Transverse colon (tissue), 4 donors: ENCODE measurements around the gene MAP3K3. TPM values are rescaled to one million over a fixed set of nuclear protein-coding genes. Genes with fewer than 3 reads are reported as not detected.
A peak's percentile ranks its signal among the peaks of the same experiment; 100 is the strongest.

ENCODE experiments used
- DNase-seq: peaks from one replicate; pipeline ENCODE4 v3.0.0-alpha.2; 2019
- H3K27ac ChIP-seq, 4 donors: fragments of 200-600 bp; sonication (generic); 2 replicates each; pipeline ENCODE4 v1.5.1; 2016 to 2018; ENCODE audit warnings: inconsistent platforms in 4 of 4
- H3K27me3 ChIP-seq: fragments of 200-600 bp; sonication (generic); 2 replicates; pipeline ENCODE4 v1.5.1; 2017; ENCODE audit warnings: inconsistent platforms
- H3K36me3 ChIP-seq, 4 donors: fragments of 200-600 bp; sonication (generic); 2 replicates each; pipeline ENCODE4 v1.5.1; 2017 to 2019; ENCODE audit warnings: inconsistent platforms in 4 of 4
- H3K4me1 ChIP-seq, 4 donors: fragments of 200-600 bp; sonication (generic); 2 replicates each; pipeline ENCODE4 v1.5.1; 2017 to 2020; ENCODE audit warnings: inconsistent platforms in 4 of 4
- H3K4me3 ChIP-seq, 4 donors: fragments of 200-600 bp; sonication (generic); 1 replicate in 1 of 4; 2 replicates in 3 of 4; pipeline versions ENCODE4 v1.5.1 to v1.6.1; 2017 to 2019; ENCODE audit warnings: inconsistent platforms in 4 of 4
- H3K9me3 ChIP-seq, 2 donors: fragments of 200-600 bp; sonication (generic); 2 replicates each; pipeline ENCODE4 v1.5.1; 2017 to 2019; ENCODE audit warnings: inconsistent platforms in 2 of 2
- EP300 ChIP-seq: sonication (generic); formaldehyde crosslinking; IDR thresholded peaks from one replicate; pipeline ENCODE4 v1.6.1; 2017; ENCODE audit warnings: antibody characterized with exemption, low read depth
- POLR2A ChIP-seq: fragments of 450-650 bp; IDR thresholded peaks from one replicate; pipeline ENCODE4 v1.6.1; 2016; ENCODE audit warnings: antibody characterized with exemption, mild to moderate bottlenecking, moderate library complexity
- POLR2AphosphoS5 ChIP-seq, 3 donors: sonication (generic); formaldehyde crosslinking; IDR thresholded peaks; one replicate each; pipeline ENCODE4 v1.6.1; 2016; ENCODE audit warnings: antibody characterized with exemption in 3 of 3
- WGBS, 2 donors: methylation state at CpG; one replicate each; pipeline ENCODE4 v1.1.5; 2018; ENCODE audit warnings: low coverage in 1 of 2; 5-methylcytosine and 5-hydroxymethylcytosine counted together
- in situ Hi-C, 4 donors: fragments of 200-750 bp; cut with MboI; loops; one replicate each; pipeline versions ENCODE4 v1.15.0 to v1.15.1; 2017; ENCODE audit warnings: low sequenced_read_pairs in 3 of 4, low pct_ligation_motif_present in 1 of 4, low pct_unique_long_range_greater_than_20kb in 1 of 4
- intact Hi-C: fragments of 100-400 bp; cut with DNase I; formaldehyde crosslinking; loops from one replicate; pipeline ENCODE4 v1.15.1; 2023; ENCODE audit warnings: low total_unique reads
- small RNA-seq, 4 donors: library from RNA; depleted of rRNA; stranded (forward); fragments of <200 nt; gene quantifications; one replicate each; pipeline ENCODE3, GENCODE V24; 2016
- total RNA-seq, 4 donors: library from RNA; depleted of rRNA; stranded (reverse); fragments of >200 nt; gene quantifications; one replicate each; pipeline ENCODE4 v1.1.0, GENCODE V29; 2016
- TF ChIP-seq, protein P1 (sequence below), 5 experiments: fragments of 200-600 bp in 3 of 5; fragments of 450-650 bp in 2 of 5; sonication (generic) in 3 of 5; IDR thresholded peaks; 1 replicate in 2 of 5; 2 replicates in 3 of 5; pipeline ENCODE4 v1.5.1; 2016 to 2017; ENCODE audit warnings: antibody characterized with exemption in 5 of 5, inconsistent platforms in 3 of 5, mild to moderate bottlenecking in 2 of 5, moderate library complexity in 1 of 5

The MAP3K3 gene
- total RNA-seq, 4 donors from 2014 or later, result 15.7 to 32.1 (median 24.7) TPM

DNA sequence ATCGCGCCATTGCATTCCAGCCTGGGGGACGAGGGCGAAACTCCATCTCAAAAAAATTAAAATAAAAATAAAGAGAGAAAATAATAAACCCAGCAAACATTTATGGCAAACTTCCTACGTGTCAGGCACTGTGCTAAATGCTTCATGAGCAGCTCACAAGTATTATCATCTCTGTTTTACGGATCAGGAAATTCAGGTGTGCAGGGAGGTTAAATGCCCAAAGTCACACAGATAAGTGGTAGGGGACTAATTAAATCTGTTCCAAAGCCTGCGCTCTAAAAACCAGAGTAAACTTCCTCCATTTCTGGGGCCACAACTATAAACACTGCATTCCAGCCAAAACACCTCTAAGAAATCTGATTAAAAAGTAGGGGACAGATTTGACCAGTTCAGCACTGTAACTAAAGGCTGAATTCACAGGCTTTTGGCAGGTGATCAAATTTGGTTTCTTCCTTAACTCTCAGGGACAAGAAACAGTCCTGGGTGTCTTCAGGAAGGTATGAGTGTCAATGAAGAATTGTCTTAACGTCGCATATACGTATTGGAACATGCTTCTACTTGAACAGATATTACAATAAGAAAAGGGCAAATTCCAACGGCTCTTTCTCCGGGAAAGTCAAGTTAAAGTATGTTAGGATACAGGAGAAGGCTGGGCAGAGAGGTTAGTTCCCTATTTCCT is 118.4 kb downstream of the MAP3K3 start:
- 29 to 46% methylated on average over 10 to 12 of the region's 12 CpGs for WGBS, 2 donors
- intact Hi-C loops (no loop called here), in situ Hi-C loops (no loop called here)
- no peak for DNase-seq
- peaks cover 0 to 3% (median under 1%) of the 10 kb centered on the region in 4 donors for H3K36me3 ChIP-seq
- H3K27me3 ChIP-seq, result no peaks in the 10 kb centered on the region
- H3K27ac ChIP-seq, result peak overlapping the region; percentile 97 to 100 (median 99)
- peaks cover 0 to 18% (median 7%) of the 10 kb centered on the region in 4 donors for H3K4me1 ChIP-seq
- H3K9me3 ChIP-seq, result no peaks in the 10 kb centered on the region
- peak overlapping the region; percentile 77 to 99 (median 86) for H3K4me3 ChIP-seq
- TF ChIP-seq EP300, result no peak
- TF ChIP-seq, protein P1, sequence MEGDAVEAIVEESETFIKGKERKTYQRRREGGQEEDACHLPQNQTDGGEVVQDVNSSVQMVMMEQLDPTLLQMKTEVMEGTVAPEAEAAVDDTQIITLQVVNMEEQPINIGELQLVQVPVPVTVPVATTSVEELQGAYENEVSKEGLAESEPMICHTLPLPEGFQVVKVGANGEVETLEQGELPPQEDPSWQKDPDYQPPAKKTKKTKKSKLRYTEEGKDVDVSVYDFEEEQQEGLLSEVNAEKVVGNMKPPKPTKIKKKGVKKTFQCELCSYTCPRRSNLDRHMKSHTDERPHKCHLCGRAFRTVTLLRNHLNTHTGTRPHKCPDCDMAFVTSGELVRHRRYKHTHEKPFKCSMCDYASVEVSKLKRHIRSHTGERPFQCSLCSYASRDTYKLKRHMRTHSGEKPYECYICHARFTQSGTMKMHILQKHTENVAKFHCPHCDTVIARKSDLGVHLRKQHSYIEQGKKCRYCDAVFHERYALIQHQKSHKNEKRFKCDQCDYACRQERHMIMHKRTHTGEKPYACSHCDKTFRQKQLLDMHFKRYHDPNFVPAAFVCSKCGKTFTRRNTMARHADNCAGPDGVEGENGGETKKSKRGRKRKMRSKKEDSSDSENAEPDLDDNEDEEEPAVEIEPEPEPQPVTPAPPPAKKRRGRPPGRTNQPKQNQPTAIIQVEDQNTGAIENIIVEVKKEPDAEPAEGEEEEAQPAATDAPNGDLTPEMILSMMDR (IDR thresholded peaks at IDR 0.05), result peak in 1 of 5 experiments; percentile 7

DNA sequence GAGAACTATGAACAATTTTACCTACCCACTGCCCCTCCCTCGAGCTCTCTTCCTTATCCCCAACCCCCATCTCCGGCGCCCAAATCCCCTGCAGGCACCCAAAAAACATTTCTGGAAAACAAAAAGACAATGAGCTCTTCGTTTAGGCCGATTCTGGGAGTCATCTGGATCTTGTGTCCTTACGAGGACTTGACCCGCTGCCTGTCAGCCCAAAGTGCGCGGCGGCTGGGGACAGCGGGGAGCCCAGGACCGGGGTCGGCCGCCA is 118.9 kb downstream of the MAP3K3 start:
- no peaks in the 10 kb centered on the region for H3K27me3 ChIP-seq
- peak overlapping the region; percentile 77 to 99 (median 86) for H3K4me3 ChIP-seq
- TF ChIP-seq, protein P1 (IDR thresholded peaks at IDR 0.05), result no peak
- TF ChIP-seq POLR2AphosphoS5 (IDR thresholded peaks at IDR 0.05) (no peak), EP300 (no peak), POLR2A (no peak)
- peaks cover 0 to 18% (median 7%) of the 10 kb centered on the region in 4 donors for H3K4me1 ChIP-seq
- no peaks in the 10 kb centered on the region for H3K9me3 ChIP-seq
- DNase-seq, result peak; percentile 61
- intact Hi-C loops (no loop called here), in situ Hi-C loops (no loop called here)
- peak overlapping the region; percentile 97 to 100 (median 99) for H3K27ac ChIP-seq
- 1% methylated on average over 14 of the region's 14 CpGs; no CpG with 5 or more reads in 1 of the 2 donors for WGBS, 2 donors
- peaks cover 0 to 7% (median 3%) of the 10 kb centered on the region in 4 donors for H3K36me3 ChIP-seq

DNA sequence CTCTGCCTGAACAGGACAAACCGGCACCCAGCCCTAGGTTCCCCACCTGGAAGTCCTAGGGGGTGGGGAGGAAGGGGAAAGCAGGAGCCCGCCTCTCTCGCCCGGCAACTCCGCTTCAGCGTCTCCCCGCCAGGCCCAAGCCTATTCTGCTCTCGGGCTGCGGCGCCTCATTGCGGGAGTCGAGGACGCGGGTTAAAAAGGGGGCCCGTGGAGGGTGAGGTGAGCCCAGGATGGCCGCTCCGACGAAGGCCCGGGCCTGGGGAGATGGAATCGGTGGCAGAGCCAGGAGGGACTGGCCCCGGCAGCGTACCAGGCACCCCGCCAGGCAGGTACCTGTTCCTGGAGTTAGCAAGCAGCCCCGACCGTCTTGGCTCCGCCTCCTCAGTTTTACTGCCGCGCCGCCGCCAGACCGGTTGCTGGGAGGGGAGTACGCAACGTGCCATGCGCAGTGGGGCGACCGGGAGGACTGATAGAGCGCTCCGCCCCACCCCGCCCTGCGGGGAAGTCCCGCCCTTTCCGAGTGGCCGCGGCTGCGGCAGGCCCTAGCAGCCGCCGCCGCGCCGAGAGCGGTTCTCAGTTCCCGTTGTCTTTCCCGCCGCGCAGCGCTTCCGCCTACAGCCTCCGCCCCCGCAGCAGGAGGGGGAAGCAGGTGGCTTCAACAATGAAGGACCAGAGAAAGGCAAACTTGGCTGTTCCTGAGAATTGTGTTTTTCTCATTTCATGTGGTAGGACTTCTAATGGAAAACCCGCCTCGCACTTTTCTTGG is 119.4 kb downstream of the MAP3K3 start, which contains the start of gene STRADA:
Gene STRADA (minus strand): TSS at position 392 of the 766 bp plus-strand sequence. CDS start 13,430 bp downstream, outside the sequence.
- 0% methylated on average over 2 to 51 of the region's 61 CpGs for WGBS, 2 donors
- TF ChIP-seq, protein P1 (IDR thresholded peaks at IDR 0.05), result peak in 1 of 5 experiments; percentile 15
- TF ChIP-seq EP300, result no peak
- TF ChIP-seq POLR2A, result peak; percentile 95
- TF ChIP-seq POLR2AphosphoS5 (IDR thresholded peaks at IDR 0.05), result peak; percentile 86 to 96 (median 94)
- in situ Hi-C loops, result no loop called here
- Histone ChIP-seq H3K36me3 (peaks cover 0 to 11% (median 5%) of the 10 kb centered on the region in 4 donors), H3K4me1 (peaks cover 0 to 18% (median 7%) of the 10 kb centered on the region in 4 donors), H3K4me3 (peak within 1 kb of the TSS; percentile 77 to 99 (median 86)), H3K27me3 (no peaks in the 10 kb centered on the region), H3K27ac (peak within 1 kb of the TSS; percentile 97 to 100 (median 99)), H3K9me3 (no peaks in the 10 kb centered on the region)
- intact Hi-C loops, result no loop called here
- DNase-seq, result peak; percentile 99

Small RNAs within 50 kb of the gene (small RNA-seq; reads per million reads assigned to genes)
- 0 reads per million in 4 donors for gene RNU6-288P

Other genes with a start within 250 kb of the MAP3K3 start
- 100 to 1,000 TPM in 1 of 4 donors, 10 to 100 TPM in 3; 52.6 to 315 (median 68.5) TPM for gene CYB561, start 176.1 kb upstream of the MAP3K3 start, total RNA-seq
- gene ACE, start 145.4 kb upstream of the MAP3K3 start, total RNA-seq, result 10 to 100 TPM in 3 of 4 donors, 1 to 10 TPM in 1; 6.0 to 56.7 (median 28.0) TPM
- gene KCNH6, start 99.1 kb upstream of the MAP3K3 start, total RNA-seq, result under 1 TPM in 2 of 4 donors, not detected in 2; 0.48 to 0.96 TPM
- 10 to 100 TPM; 29.2 to 42.9 (median 41.9) TPM for gene DCAF7, start 71.9 kb upstream of the MAP3K3 start, total RNA-seq
- gene TACO1, start 21.5 kb upstream of the MAP3K3 start, total RNA-seq, result 10 to 100 TPM in 3 of 4 donors, 1 to 10 TPM in 1; 4.6 to 79.7 (median 28.3) TPM
- 10 to 100 TPM in 2 of 4 donors, 1 to 10 TPM in 2; 5.3 to 30.7 (median 12.2) TPM for gene LIMD2, start 77.7 kb downstream of the MAP3K3 start, total RNA-seq
- 10 to 100 TPM; 23.1 to 37.8 (median 33.8) TPM for gene STRADA, start 119.4 kb downstream of the MAP3K3 start, total RNA-seq
- gene CCDC47, start 151.2 kb downstream of the MAP3K3 start, total RNA-seq, result 100 to 1,000 TPM in 3 of 4 donors, 10 to 100 TPM in 1; 78.2 to 129 (median 101) TPM
- 100 to 1,000 TPM in 2 of 4 donors, 10 to 100 TPM in 2; 71.8 to 129 (median 99.4) TPM for gene DDX42, start 151.8 kb downstream of the MAP3K3 start, total RNA-seq
- gene PSMC5, start 205.0 kb downstream of the MAP3K3 start, total RNA-seq, result 100 to 1,000 TPM in 1 of 4 donors, 10 to 100 TPM in 3; 63.2 to 131 (median 77.9) TPM
- 10 to 100 TPM; 17.7 to 45.9 (median 34.6) TPM for gene FTSJ3, start 205.2 kb downstream of the MAP3K3 start, total RNA-seq
- 100 to 1,000 TPM in 3 of 4 donors, 10 to 100 TPM in 1; 99.0 to 130 (median 109) TPM for gene SMARCD2, start 220.3 kb downstream of the MAP3K3 start, total RNA-seq